ENCODE data around the gene AGPS. TPM values are rescaled to one million over a fixed set of nuclear protein-coding genes. Genes with fewer than 3 reads are reported as not detected.
A peak's percentile ranks its signal among the peaks of the same experiment; 100 is the strongest.

The AGPS gene
- total RNA-seq, 2 experiments from 2014 or later: 55.7 to 58.9 TPM

DNA sequence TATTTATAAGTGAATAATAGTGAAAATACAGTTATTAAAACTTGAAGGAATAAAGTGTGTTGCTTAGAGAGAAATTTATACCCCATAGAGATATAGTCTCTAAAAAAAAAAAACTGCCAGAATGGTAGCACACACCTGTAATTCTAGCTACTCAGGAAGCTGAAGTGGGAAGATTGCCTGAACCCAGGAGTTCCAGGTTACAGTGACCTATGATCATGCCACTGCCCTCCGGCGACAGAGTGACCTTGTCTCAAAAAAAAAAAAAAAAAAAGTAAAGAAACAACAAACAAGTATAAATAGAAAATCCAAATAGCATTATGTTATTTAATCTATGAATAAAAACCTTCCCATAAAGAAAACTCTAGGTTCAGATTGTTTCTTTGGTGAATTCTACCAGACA, 7.4 kb upstream of the AGPS start:
- ChIA-PET CTCF (no interaction called here), POLR2A (no interaction called here)
- intact Hi-C loops (cut with micrococcal nuclease): no loop called here
- H3K36me3 Mint-ChIP-seq (ENCODE audit: low read depth): peaks cover 14% of the 10 kb centered on the region
- H3K27me3 Mint-ChIP-seq: no peaks in the 10 kb centered on the region
- H3K27ac Mint-ChIP-seq: no peak overlapping the region
- no peak overlapping the region for H3K4me3 Mint-ChIP-seq
- H3K9me3 Mint-ChIP-seq: no peaks in the 10 kb centered on the region
- TF ChIP-seq, protein P1, sequence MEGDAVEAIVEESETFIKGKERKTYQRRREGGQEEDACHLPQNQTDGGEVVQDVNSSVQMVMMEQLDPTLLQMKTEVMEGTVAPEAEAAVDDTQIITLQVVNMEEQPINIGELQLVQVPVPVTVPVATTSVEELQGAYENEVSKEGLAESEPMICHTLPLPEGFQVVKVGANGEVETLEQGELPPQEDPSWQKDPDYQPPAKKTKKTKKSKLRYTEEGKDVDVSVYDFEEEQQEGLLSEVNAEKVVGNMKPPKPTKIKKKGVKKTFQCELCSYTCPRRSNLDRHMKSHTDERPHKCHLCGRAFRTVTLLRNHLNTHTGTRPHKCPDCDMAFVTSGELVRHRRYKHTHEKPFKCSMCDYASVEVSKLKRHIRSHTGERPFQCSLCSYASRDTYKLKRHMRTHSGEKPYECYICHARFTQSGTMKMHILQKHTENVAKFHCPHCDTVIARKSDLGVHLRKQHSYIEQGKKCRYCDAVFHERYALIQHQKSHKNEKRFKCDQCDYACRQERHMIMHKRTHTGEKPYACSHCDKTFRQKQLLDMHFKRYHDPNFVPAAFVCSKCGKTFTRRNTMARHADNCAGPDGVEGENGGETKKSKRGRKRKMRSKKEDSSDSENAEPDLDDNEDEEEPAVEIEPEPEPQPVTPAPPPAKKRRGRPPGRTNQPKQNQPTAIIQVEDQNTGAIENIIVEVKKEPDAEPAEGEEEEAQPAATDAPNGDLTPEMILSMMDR (IDR thresholded peaks at IDR 0.05): no peak
- no peak for ATAC-seq
- H3K4me1 Mint-ChIP-seq (ENCODE audit: low read depth): peaks cover 3% of the 10 kb centered on the region
- DNase-seq: no peak

DNA sequence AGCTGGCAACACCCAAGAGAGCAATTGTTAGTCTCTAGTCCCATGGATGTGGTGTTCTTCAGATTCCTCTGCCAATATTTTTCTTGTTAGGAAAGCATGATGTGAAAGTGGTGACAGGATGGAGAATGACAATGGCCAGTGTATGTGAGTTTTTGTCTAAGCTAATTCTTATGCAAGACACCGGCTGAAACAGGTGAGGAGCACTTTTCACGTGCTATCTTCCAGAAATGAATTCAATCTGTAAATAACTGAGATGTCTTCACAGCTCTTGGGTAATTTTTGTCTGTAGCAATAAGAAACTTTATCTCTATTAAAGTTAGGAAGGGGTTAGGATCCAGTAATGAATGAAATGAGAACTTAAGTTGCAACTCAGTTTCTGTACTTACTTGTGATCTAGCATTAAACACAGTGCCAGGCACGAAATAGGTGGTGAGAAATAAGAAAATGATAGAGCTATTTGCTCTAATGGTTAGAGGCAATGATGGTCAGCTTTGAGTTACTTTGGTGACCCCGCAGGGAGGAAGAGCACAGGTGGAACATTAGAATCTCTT, 676 bp upstream of the AGPS start:
- POLR2A ChIA-PET: interaction anchor here (0.5 to 4.1 kb wide), 10 partner anchors 8 to 227 kb away, joined by 3 to 20 read pairs (median 4); partner anchors contain the start of gene NFE2L2
- Mint-ChIP-seq H3K27ac (peak overlapping the region; percentile 89), H3K4me3 (peak overlapping the region; percentile 95), H3K27me3 (no peaks in the 10 kb centered on the region), H3K9me3 (no peaks in the 10 kb centered on the region), H3K4me1 (ENCODE audit: low read depth) (peaks cover 44% of the 10 kb centered on the region), H3K36me3 (ENCODE audit: low read depth) (peaks cover 24% of the 10 kb centered on the region)
- CTCF ChIA-PET: interaction anchor here (0.7 to 6.0 kb wide), 16 partner anchors 9 to 372 kb away, joined by 3 to 31 read pairs (median 4); no protein-coding TSS in a partner anchor
- no peak for DNase-seq
- intact Hi-C loops (cut with micrococcal nuclease): no loop called here
- TF ChIP-seq, protein P1 (IDR thresholded peaks at IDR 0.05): no peak
- no peak for ATAC-seq

DNA sequence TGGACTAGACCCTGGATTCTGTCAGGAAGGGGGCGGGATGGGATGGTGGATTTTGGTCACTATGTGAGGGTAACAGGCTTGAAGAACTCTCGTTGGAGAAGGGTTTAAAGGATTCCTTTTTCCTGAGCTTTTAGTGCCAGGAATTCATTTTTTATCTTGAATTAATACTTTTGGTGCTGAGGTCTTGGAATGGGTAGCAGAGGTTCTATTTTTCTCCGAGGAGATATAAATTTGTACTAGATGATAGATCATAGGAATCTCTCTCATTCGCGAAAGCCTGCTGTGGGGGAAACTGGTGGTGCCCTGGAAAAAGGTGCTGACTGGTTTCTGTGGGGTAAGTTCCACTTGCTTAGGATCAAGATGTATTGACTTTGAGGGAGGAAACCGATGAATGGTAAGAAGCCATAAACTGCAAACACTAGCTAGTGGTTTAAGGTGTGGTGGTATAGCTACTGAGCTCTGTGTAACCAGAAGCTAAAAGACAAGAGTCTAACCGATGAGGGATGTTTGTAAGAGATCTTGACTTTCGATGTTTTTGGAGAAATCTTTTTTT, 706 bp downstream of the AGPS start:
- Mint-ChIP-seq H3K36me3 (ENCODE audit: low read depth) (peaks cover 30% of the 10 kb centered on the region), H3K4me3 (peak overlapping the region; percentile 95), H3K4me1 (ENCODE audit: low read depth) (peaks cover 58% of the 10 kb centered on the region), H3K27ac (peak overlapping the region; percentile 87), H3K9me3 (no peaks in the 10 kb centered on the region), H3K27me3 (no peaks in the 10 kb centered on the region)
- DNase-seq: peak; percentile 23
- intact Hi-C loops (cut with micrococcal nuclease): no loop called here
- TF ChIP-seq, protein P1 (IDR thresholded peaks at IDR 0.05): no peak
- no peak for ATAC-seq
- ChIA-PET POLR2A (interaction anchor here (0.9 to 4.1 kb wide), 5 partner anchors 9 to 129 kb away, joined by 3 to 20 read pairs (median 6); partner anchors contain the start of gene NFE2L2), CTCF (interaction anchor here (0.6 to 6.0 kb wide), 14 partner anchors 9 to 1004 kb away, joined by 3 to 31 read pairs (median 4); no protein-coding TSS in a partner anchor)

DNA sequence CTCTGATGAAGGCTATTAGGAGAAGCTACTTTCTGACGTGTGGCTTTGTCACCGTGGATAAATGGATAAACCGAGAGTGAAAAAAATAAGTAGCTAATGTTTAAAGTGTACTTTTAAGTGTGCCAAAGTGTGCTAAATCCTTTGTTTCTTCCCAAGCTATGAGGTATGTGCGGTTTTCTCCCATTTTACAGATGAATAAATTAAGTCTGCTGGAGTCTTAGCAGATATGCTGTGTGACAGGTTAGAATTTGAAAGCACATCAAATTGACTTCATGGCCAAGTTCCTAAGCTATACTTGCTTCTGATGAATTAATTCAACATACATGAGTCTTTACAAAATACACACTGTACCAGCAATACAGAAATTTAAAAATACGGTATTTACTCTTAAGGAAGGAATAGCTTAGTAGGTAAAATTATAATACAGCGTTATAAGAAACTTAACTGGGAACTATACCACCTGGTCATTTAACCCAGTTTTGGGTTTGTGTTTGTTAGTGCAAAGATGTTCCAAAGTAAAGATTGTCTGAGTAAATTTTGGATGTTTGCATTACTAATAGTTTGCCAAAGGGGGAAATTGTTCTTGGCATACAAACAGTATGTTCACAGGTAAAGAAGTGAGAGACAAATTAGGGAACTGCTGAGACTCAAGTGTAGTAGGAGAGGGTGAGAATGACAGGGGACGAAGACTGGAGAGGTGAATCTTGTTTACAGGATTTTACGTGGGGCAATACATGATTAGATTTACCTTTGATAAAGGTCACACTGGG, 1.4 kb downstream of the AGPS start:
- intact Hi-C loops (cut with micrococcal nuclease): no loop called here
- Mint-ChIP-seq H3K9me3 (no peaks in the 10 kb centered on the region), H3K27ac (peak overlapping the region; percentile 50), H3K4me1 (ENCODE audit: low read depth) (peaks cover 65% of the 10 kb centered on the region), H3K4me3 (peak overlapping the region; percentile 95), H3K36me3 (ENCODE audit: low read depth) (peaks cover 30% of the 10 kb centered on the region), H3K27me3 (no peaks in the 10 kb centered on the region)
- ATAC-seq: no peak
- TF ChIP-seq, protein P1 (IDR thresholded peaks at IDR 0.05): no peak
- ChIA-PET CTCF (interaction anchor here (0.6 to 6.0 kb wide), 10 partner anchors 10 to 1004 kb away, joined by 3 to 31 read pairs (median 4); no protein-coding TSS in a partner anchor), POLR2A (interaction anchor here (1.0 to 4.1 kb wide), 5 partner anchors 10 to 130 kb away, joined by 3 to 20 read pairs (median 6); partner anchors contain the start of gene NFE2L2)
- no peak for DNase-seq
